Lung (tissue), 12 donors: ENCODE measurements around the gene ASGR2. TPM values are rescaled to one million over a fixed set of nuclear protein-coding genes. Genes with fewer than 3 reads are reported as not detected.

ENCODE experiments used
- ATAC-seq: fragments of 200-7000 bp; cut with Tn5 transposase; one replicate; pipeline ENCODE4 v1.9.1; 2020; ENCODE audit warnings: moderate number of reproducible peaks; ENCODE audit not compliant: insufficient read depth, low FRiP score
- DNase-seq, 3 donors: peaks; one replicate each; pipeline ENCODE4 v3.0.0-alpha.2; 2013 to 2017
- H3K27ac ChIP-seq, 2 donors: one replicate each; pipeline ENCODE4 v1.5.1; 2013; ENCODE audit warnings: mild to moderate bottlenecking in 2 of 2, moderate library complexity in 2 of 2, control low read depth in 1 of 2, inconsistent platforms in 1 of 2, low read depth in 1 of 2, low read length in 1 of 2
- H3K27me3 ChIP-seq, 3 donors: one replicate each; pipeline ENCODE4 v1.5.1; 2013; ENCODE audit warnings: low read length in 2 of 3; ENCODE audit not compliant: control insufficient read depth in 3 of 3, insufficient read depth in 3 of 3
- H3K36me3 ChIP-seq, 4 donors: one replicate each; pipeline ENCODE4 v1.5.1; 2013; ENCODE audit warnings: low read length in 4 of 4, mild to moderate bottlenecking in 1 of 4, moderate library complexity in 1 of 4; ENCODE audit not compliant: control insufficient read depth in 4 of 4, insufficient read depth in 4 of 4
- H3K4me1 ChIP-seq, 5 donors: one replicate each; pipeline ENCODE4 v1.5.1; 2013; ENCODE audit warnings: low read length in 5 of 5, mild to moderate bottlenecking in 2 of 5, moderate library complexity in 1 of 5; ENCODE audit not compliant: control insufficient read depth in 5 of 5, insufficient read depth in 5 of 5
- H3K4me3 ChIP-seq: one replicate; pipeline ENCODE4 v1.5.1; 2013; ENCODE audit warnings: mild to moderate bottlenecking, control low read depth, moderate library complexity
- H3K9ac ChIP-seq, 2 donors: one replicate each; pipeline ENCODE4 v1.5.1; 2013; ENCODE audit warnings: low read length in 2 of 2, control low read depth in 1 of 2; ENCODE audit not compliant: insufficient read depth in 1 of 2
- H3K9me3 ChIP-seq, 4 donors: one replicate each; pipeline ENCODE4 v1.5.1; 2013; ENCODE audit warnings: low read length in 3 of 4, mild to moderate bottlenecking in 1 of 4, moderate library complexity in 1 of 4; ENCODE audit not compliant: control insufficient read depth in 4 of 4, insufficient read depth in 3 of 4
- CTCF ChIP-seq: IDR thresholded peaks from 2 replicates; pipeline ENCODE4 v1.5.1; 2012; ENCODE audit warnings: mild to moderate bottlenecking; ENCODE audit errors: control extremely low read depth, extremely low read depth
- WGBS, 2 donors: extraction: QIAGEN DNeasy Blood & Tissue Kit; methylation state at CpG; one replicate each; pipeline ENCODE4 v1.1.7; 2013; 5-methylcytosine and 5-hydroxymethylcytosine counted together
- polyA plus RNA-seq, 2 donors: library from polyadenylated mRNA; stranded (reverse); fragments of 200-250 nt; gene quantifications; one replicate each; pipeline ENCODE4 v1.2.1, GENCODE V29; 2013
- total RNA-seq, 2 donors: library from RNA; depleted of rRNA in 1 of 2; stranded (reverse); fragments of >200 nt in 1 of 2; gene quantifications; one replicate each; pipeline ENCODE4 v1.2.1, GENCODE V29; 2014 to 2021
- donor health status: control.
- donor health status: control.
- donor health status: Bipolar disorder and iron deficiency.
- donor health status: healthy.
- donor health status: DM: yes; HTN: yes; CAD: no.

The ASGR2 gene
- total and polyA plus RNA-seq, 4 donors: 1.6 to 12.0 (median 2.6) TPM

DNA sequence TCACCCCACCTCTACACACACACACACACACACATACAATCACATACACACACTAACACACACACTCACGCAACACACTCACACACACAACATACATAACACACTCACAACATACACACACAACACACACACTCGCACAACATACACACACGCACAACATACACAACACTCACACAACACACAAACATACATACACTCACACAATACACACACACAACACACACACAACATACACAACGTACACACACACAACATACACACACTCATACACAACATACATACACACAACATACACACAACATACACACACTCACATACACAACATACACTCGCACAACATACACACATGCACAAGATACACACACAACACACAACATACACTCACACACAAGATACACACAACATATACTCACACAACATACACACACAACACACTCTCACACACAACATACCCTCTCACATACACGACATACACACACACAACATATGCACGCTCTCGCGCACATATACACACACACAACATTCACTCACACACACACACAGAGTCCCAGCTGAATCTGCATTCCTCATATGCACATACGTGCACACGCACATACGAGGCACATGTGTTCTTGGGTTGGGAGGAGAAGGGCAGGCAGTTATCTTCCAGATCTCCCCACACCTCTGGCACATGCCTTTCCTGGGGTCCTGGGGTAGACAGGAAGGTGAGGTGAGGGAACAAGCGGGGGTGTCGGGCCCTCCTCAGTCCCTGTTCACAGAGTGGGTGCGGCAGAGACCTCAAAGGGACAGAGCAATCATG, 1.1 kb downstream of the ASGR2 start:
- ATAC-seq: no peak
- H3K27ac ChIP-seq: no peak overlapping the region
- no peak for TF ChIP-seq CTCF
- DNase-seq: no peak
- H3K4me1 ChIP-seq: peaks cover 0 to 3% (median 0%) of the 10 kb centered on the region in 5 donors
- 87 to 94% methylated on average over 15 of the region's 15 CpGs for WGBS, 2 donors
- H3K27me3 ChIP-seq: peaks cover 0 to 3% (median 3%) of the 10 kb centered on the region in 3 donors
- H3K36me3 ChIP-seq: no peaks in the 10 kb centered on the region
- no peak overlapping the region for H3K9ac ChIP-seq
- H3K9me3 ChIP-seq: peaks cover 0 to 4% (median 0%) of the 10 kb centered on the region in 4 donors
- H3K4me3 ChIP-seq: no peak overlapping the region

DNA sequence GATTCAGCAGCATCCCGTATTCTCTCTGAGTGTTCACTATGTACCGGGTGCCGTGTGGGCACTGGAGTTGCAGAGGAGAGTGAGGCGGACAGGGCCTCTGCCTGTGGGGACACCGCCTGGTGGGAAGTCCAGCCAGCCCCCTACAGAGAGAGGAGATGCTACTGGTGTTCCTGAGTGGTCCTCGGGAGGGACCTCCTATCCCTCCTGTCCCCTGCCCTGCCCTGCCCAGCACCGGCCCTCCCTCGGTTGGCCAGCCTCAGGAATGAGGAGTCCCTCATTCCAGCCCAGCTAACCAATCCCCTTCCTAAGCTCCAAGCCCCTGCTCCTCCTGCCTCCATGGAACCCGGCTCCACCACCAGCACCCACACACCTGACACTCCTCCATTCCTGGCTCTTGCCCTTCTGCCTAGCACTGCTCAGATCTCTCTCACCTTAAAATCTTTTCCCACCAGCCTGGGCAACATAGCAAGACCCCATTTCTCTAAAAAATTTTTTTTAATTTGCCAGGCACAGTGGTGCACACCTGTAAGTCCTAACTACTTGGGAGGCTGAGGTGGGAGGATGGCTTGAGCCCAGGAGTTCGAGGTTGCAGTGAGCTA, 2.0 kb downstream of the ASGR2 start:
- Histone ChIP-seq H3K9me3 (peaks cover 0 to 4% (median 0%) of the 10 kb centered on the region in 4 donors), H3K27ac (no peak overlapping the region), H3K9ac (no peak overlapping the region), H3K4me3 (no peak overlapping the region), H3K4me1 (peaks cover 0 to 3% (median 0%) of the 10 kb centered on the region in 5 donors), H3K27me3 (peaks cover 0 to 3% (median 3%) of the 10 kb centered on the region in 3 donors), H3K36me3 (no peaks in the 10 kb centered on the region)
- ATAC-seq (no peak), DNase-seq (no peak)
- 74 to 78% methylated on average over 10 of the region's 10 CpGs for WGBS, 2 donors
- no peak for TF ChIP-seq CTCF

DNA sequence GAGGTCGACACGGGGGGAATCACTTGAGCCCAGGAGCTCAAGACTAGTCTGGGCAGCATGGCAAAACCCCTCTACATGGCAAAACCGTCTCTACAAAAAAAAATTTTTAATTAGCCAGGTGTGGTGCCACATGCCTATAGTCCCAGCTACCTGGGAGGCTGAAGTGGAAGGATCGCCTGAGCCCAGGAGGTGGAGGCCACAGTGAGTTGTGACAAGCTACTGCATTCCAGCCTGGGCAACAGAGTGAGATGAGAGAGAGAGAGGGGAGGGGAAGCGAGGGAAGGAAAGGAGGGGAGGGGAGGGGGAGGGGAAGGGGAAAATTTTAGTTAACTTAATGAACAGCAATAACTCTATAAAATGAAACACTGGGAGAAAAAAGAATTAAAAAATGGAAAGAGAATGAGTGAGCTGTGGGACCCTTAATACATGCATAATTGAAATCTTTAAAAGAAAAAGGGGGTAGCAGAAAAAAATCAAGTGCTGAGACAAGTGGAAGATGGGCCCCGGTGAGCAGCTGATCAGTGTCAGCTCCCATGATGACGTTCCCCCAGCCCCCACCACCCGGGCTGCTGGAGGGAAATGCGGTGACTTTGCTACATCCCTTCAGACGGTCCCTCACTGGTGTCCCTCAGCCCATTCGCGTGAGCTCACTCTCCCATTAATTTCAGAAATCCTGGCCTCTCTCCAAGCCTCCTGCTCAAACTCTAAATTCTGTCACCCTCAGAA, 2.7 kb downstream of the ASGR2 start:
- ATAC-seq (no peak), DNase-seq (no peak)
- 37 to 46% methylated on average over 11 of the region's 12 CpGs for WGBS, 2 donors

More for the DNA sequence above, 2.7 kb downstream of the ASGR2 start:
- no peaks in the 10 kb centered on the region for H3K9me3 ChIP-seq
- H3K4me1 ChIP-seq: peaks cover 0 to 3% (median 0%) of the 10 kb centered on the region in 5 donors
- TF ChIP-seq CTCF: no peak
- H3K4me3 ChIP-seq: no peak overlapping the region
- no peaks in the 10 kb centered on the region for H3K36me3 ChIP-seq
- H3K27me3 ChIP-seq: peaks cover 0 to 4% (median 3%) of the 10 kb centered on the region in 3 donors
- H3K27ac ChIP-seq: no peak overlapping the region
- no peak overlapping the region for H3K9ac ChIP-seq
